GM12878 (cell line): ENCODE measurements around the gene DAPK2.

Source experiments
- CEBPB ChIP-seq, 2 experiments: fragments of 150-350 bp in 1 of 2; IDR thresholded peaks; 2 replicates each; pipeline ENCODE4 v1.6.1; 2012 to 2014; ENCODE audit warnings: low read depth in 2 of 2, low read length in 2 of 2, borderline replicate concordance in 1 of 2, inconsistent platforms in 1 of 2
- CTCF ChIP-seq, 3 experiments: IDR thresholded peaks in 2 of 3; conservative IDR thresholded peaks in 1 of 3; 2 replicates each; pipeline ENCODE4 v1.5.1; 2011; ENCODE audit warnings: low read depth in 3 of 3, low read length in 3 of 3, mild to moderate bottlenecking in 3 of 3, control low read depth in 2 of 3, moderate library complexity in 2 of 3, inconsistent platforms in 1 of 3, mixed read lengths in 1 of 3; ENCODE audit not compliant: control insufficient read depth in 2 of 3, insufficient read depth in 1 of 3; ENCODE audit errors: extremely low read depth in 1 of 3
- EP300 ChIP-seq, 2 experiments: fragments of 150-350 bp in 1 of 2; IDR thresholded peaks; 2 replicates each; pipeline ENCODE4 v1.6.1; 2011 to 2012; ENCODE audit warnings: low read depth in 2 of 2, low read length in 2 of 2, borderline replicate concordance in 1 of 2, improper control_type of control experiment in 1 of 2, inconsistent platforms in 1 of 2; ENCODE audit not compliant: control insufficient read depth in 1 of 2
- ESRRA ChIP-seq: IDR thresholded peaks from 2 replicates; pipeline ENCODE4 v1.6.1; 2012; ENCODE audit warnings: mild to moderate bottlenecking, low read length, improper control_type of control experiment
- NR2C2 ChIP-seq: IDR thresholded peaks from 2 replicates; pipeline ENCODE4 v1.6.1; 2011; ENCODE audit warnings: borderline replicate concordance, low read depth; ENCODE audit not compliant: control insufficient read depth, insufficient read length
- POLR2A ChIP-seq: IDR thresholded peaks from 2 replicates; pipeline ENCODE4 v1.6.1; 2011; ENCODE audit warnings: low read depth, mild to moderate bottlenecking, low read length
- RELA ChIP-seq: fragments of 450-650 bp; IDR thresholded peaks from 2 replicates; pipeline ENCODE4 v1.8.0; 2014; ENCODE audit warnings: borderline replicate concordance; ENCODE audit not compliant: partially characterized antibody
- REST ChIP-seq: IDR thresholded peaks from 2 replicates; pipeline ENCODE4 v1.6.1; 2012; ENCODE audit warnings: mild to moderate bottlenecking, low read depth, low read length
- TAF1 ChIP-seq: IDR thresholded peaks from 2 replicates; pipeline ENCODE4 v1.6.1; 2011; ENCODE audit warnings: mild to moderate bottlenecking, low read depth, low read length, borderline replicate concordance
- ZBED1 ChIP-seq: IDR thresholded peaks from 2 replicates; pipeline ENCODE4 v1.6.1; 2016; ENCODE audit warnings: borderline replicate concordance

- TF ChIP-seq POLR2A (no peak), ZBED1 (no peak), ESRRA (no peak), CTCF (IDR thresholded peaks at IDR 0.05 in 2 of 3, conservative IDR thresholded peaks at IDR 0.05 in 1 of 3; ENCODE audit: control insufficient read depth in 2 of 3, extremely low read depth in 1 of 3, insufficient read depth in 1 of 3, low read depth in 3 of 3, low read length in 3 of 3) (0 out of 6 replicates have a peak, but pooled peaks of 1 of the 3 experiments have one; percentile 4), RELA (no peak), REST (no peak), TAF1 (no peak), NR2C2 (no peak), EP300 (IDR thresholded peaks at IDR 0.05; ENCODE audit: borderline replicate concordance in 1 of 2, control insufficient read depth in 1 of 2, low read depth in 2 of 2, low read length in 2 of 2) (no peak), CEBPB (IDR thresholded peaks at IDR 0.05; ENCODE audit: borderline replicate concordance in 1 of 2, low read depth in 2 of 2, low read length in 2 of 2) (no peak)
Observed at GRCh38 chr15:64024172-64025050, 21.9 kb downstream of the DAPK2 start.
